ENCODE results near the gene SPTB.

The SPTB gene

GRCh38 chr14:64811676-64812075, 68.0 kb downstream of the SPTB start:
- Histone ChIP-seq H3K4me3 (ENCODE audit: low read length) (no peak overlapping the region), H2AFZ (ENCODE audit: low read depth, low read length) (no peak overlapping the region)
- TF ChIP-seq CTCF (IDR thresholded peaks at IDR 0.05; ENCODE audit: low read depth, low read length) (no peak), EZH2phosphoT487 (IDR thresholded peaks at IDR 0.05; ENCODE audit: low read depth) (no peak)

GRCh38 chr14:64808449-64808848, 71.3 kb downstream of the SPTB start:
- Histone ChIP-seq H3K79me2 (ENCODE audit: low read length) (no peaks in the 10 kb centered on the region), H3K27me3 (ENCODE audit: low read depth, low read length) (0 out of 2 replicates have a peak, but pooled peaks cover 2% of the 10 kb centered on the region), H4K20me1 (ENCODE audit: insufficient read depth, low read length) (no peaks in the 10 kb centered on the region), H3K9me3 (ENCODE audit: insufficient read depth, low read length) (no peaks in the 10 kb centered on the region), H3K4me3 (ENCODE audit: low read length) (no peak overlapping the region), H3K4me2 (ENCODE audit: low read length) (no peak overlapping the region), H2AFZ (ENCODE audit: low read depth, low read length) (no peak overlapping the region), H3K36me3 (replicated peaks; ENCODE audit: low read depth, low read length) (no peaks in the 10 kb centered on the region), H3K27ac (ENCODE audit: low read length) (no peak overlapping the region), H3K4me1 (ENCODE audit: low read length) (peaks cover 24% of the 10 kb centered on the region), H3K9ac (ENCODE audit: low read length) (no peak overlapping the region)
- TF ChIP-seq EZH2phosphoT487 (IDR thresholded peaks at IDR 0.05; ENCODE audit: low read depth) (no peak), CTCF (IDR thresholded peaks at IDR 0.05; ENCODE audit: low read depth, low read length) (no peak)

More at GRCh38 chr14:64811676-64812075, 68.0 kb downstream of the SPTB start:
- Histone ChIP-seq H3K27me3 (ENCODE audit: low read depth, low read length) (no peaks in the 10 kb centered on the region; the same call in 1 of the 2 replicates), H3K79me2 (ENCODE audit: low read length) (no peaks in the 10 kb centered on the region), H3K4me1 (ENCODE audit: low read length) (peaks cover 24% of the 10 kb centered on the region), H3K4me2 (ENCODE audit: low read length) (no peak overlapping the region), H3K9me3 (ENCODE audit: insufficient read depth, low read length) (no peaks in the 10 kb centered on the region), H3K36me3 (replicated peaks; ENCODE audit: low read depth, low read length) (no peaks in the 10 kb centered on the region), H3K27ac (ENCODE audit: low read length) (no peak overlapping the region), H3K9ac (ENCODE audit: low read length) (no peak overlapping the region), H4K20me1 (ENCODE audit: insufficient read depth, low read length) (no peaks in the 10 kb centered on the region)

- no peaks in the 10 kb centered on the region for H3K79me2 ChIP-seq (ENCODE audit: low read length)
- H2AFZ ChIP-seq (ENCODE audit: low read depth, low read length), result no peak overlapping the region
- H3K4me1 ChIP-seq (ENCODE audit: low read length), result peaks cover 15% of the 10 kb centered on the region
- H3K9me3 ChIP-seq (ENCODE audit: insufficient read depth, low read length), result no peaks in the 10 kb centered on the region
- no peak overlapping the region for H3K27ac ChIP-seq (ENCODE audit: low read length)
- no peaks in the 10 kb centered on the region for H3K36me3 ChIP-seq (replicated peaks; ENCODE audit: low read depth, low read length)
- no peak for TF ChIP-seq EZH2phosphoT487 (IDR thresholded peaks at IDR 0.05; ENCODE audit: low read depth)
- TF ChIP-seq CTCF (IDR thresholded peaks at IDR 0.05; ENCODE audit: low read depth, low read length), result no peak
- H4K20me1 ChIP-seq (ENCODE audit: insufficient read depth, low read length), result no peaks in the 10 kb centered on the region
- H3K9ac ChIP-seq (ENCODE audit: low read length), result no peak overlapping the region
- no peak overlapping the region for H3K4me2 ChIP-seq (ENCODE audit: low read length)
- 0 out of 2 replicates have a peak, but pooled peaks cover 2% of the 10 kb centered on the region for H3K27me3 ChIP-seq (ENCODE audit: low read depth, low read length)
- no peak overlapping the region for H3K4me3 ChIP-seq (ENCODE audit: low read length)
Measured at GRCh38 chr14:64807551-64807950, 72.2 kb downstream of the SPTB start.

GRCh38 chr14:64806862-64807495, 72.7 kb downstream of the SPTB start:
- H3K4me2 ChIP-seq (ENCODE audit: low read length), result no peak overlapping the region

More at GRCh38 chr14:64806862-64807495, 72.7 kb downstream of the SPTB start:
- no peak overlapping the region for H2AFZ ChIP-seq (ENCODE audit: low read depth, low read length)
- H3K4me1 ChIP-seq (ENCODE audit: low read length), result peaks cover 10% of the 10 kb centered on the region
- no peaks in the 10 kb centered on the region for H3K9me3 ChIP-seq (ENCODE audit: insufficient read depth, low read length)
- H3K36me3 ChIP-seq (replicated peaks; ENCODE audit: low read depth, low read length), result no peaks in the 10 kb centered on the region
- H3K9ac ChIP-seq (ENCODE audit: low read length), result no peak overlapping the region
- H3K4me3 ChIP-seq (ENCODE audit: low read length), result no peak overlapping the region
- no peak for TF ChIP-seq CTCF (IDR thresholded peaks at IDR 0.05; ENCODE audit: low read depth, low read length)
- TF ChIP-seq EZH2phosphoT487 (IDR thresholded peaks at IDR 0.05; ENCODE audit: low read depth), result no peak
- H4K20me1 ChIP-seq (ENCODE audit: insufficient read depth, low read length), result no peaks in the 10 kb centered on the region
- 0 out of 2 replicates have a peak, but pooled peaks cover 2% of the 10 kb centered on the region for H3K27me3 ChIP-seq (ENCODE audit: low read depth, low read length)
- no peak overlapping the region for H3K27ac ChIP-seq (ENCODE audit: low read length)
- no peaks in the 10 kb centered on the region for H3K79me2 ChIP-seq (ENCODE audit: low read length)
